K562 (cell line): ENCODE results near the gene ACER3. TPM values are rescaled to one million over a fixed set of nuclear protein-coding genes. Genes with fewer than 3 reads are reported as not detected.

ENCODE experiments used
- ATAC-seq: fragments of 200-7000 bp; cut with Tn5 transposase; 3 replicates; pipeline ENCODE4 v1.9.1; 2020; ENCODE audit warnings: moderate library complexity
- BruUV-seq: library from RNA; stranded (reverse); fragments of 400-500 nt; replicated peaks from 2 replicates; lab custom pipeline; 2021; lab: Mats Ljungman, UMichigan
- CTCF ChIA-PET: fragments of 300-600 bp; formaldehyde crosslinking; extraction: SDS; loops from one replicate; lab custom pipeline; 2021; ENCODE audit warnings: low intra/inter-chr PET ratio; lab: Yijun Ruan, JAX
- POLR2A ChIA-PET: fragments of 300-600, 350-650 bp; sonication (Branson Sonifier 250); formaldehyde crosslinking; extraction: SDS; loops from one replicate; lab custom pipeline; 2021; ENCODE audit warnings: antibody characterized with exemption, inconsistent platforms; lab: Yijun Ruan, JAX
- DNase-seq, 4 experiments: peaks; one replicate each; pipeline versions ENCODE4 v3.0.0 to v3.0.0-alpha.2; 2011 to 2018; ENCODE audit warnings: low spot score in 3 of 4, mixed read lengths in 3 of 4; ENCODE audit errors: extremely low read depth in 1 of 4
- FAIRE-seq: peaks from 2 replicates; lab custom pipeline; 2011; peaks lifted over from hg19 to GRCh38; lab: Jason Lieb, UNC
- H2AFZ ChIP-seq: 2 replicates; pipeline ENCODE4 v1.6.0; 2011; ENCODE audit warnings: low read depth, low read length, control low read depth, inconsistent platforms
- H3K27ac ChIP-seq: fragments of 200-600 bp; 3 replicates; pipeline ENCODE4 v1.8.0; 2011; ENCODE audit warnings: low read depth, mild to moderate bottlenecking, control low read depth, inconsistent platforms, low read length, moderate library complexity, mixed read lengths; ENCODE audit errors: extremely low read depth
- H3K27me3 ChIP-seq, 2 experiments: fragments of 300-600 bp in 1 of 2; 2 replicates in 1 of 2; 3 replicates in 1 of 2; pipeline versions ENCODE4 v1.6.0 to v1.8.0; 2011; ENCODE audit warnings: inconsistent platforms in 2 of 2, low read length in 2 of 2, mild to moderate bottlenecking in 1 of 2, mixed read lengths in 1 of 2, moderate library complexity in 1 of 2; ENCODE audit not compliant: control insufficient read depth in 2 of 2, insufficient read depth in 2 of 2
- H3K36me3 ChIP-seq: fragments of 300-600 bp; 3 replicates; pipeline ENCODE4 v1.8.0; 2011; ENCODE audit warnings: mild to moderate bottlenecking, low read length, inconsistent platforms; ENCODE audit not compliant: control insufficient read depth, insufficient read depth
- H3K4me1 ChIP-seq, 2 experiments: fragments of 200-600 bp in 1 of 2; replicated peaks in 1 of 2; 2 replicates in 1 of 2; 3 replicates in 1 of 2; pipeline versions ENCODE4 v1.5.1 to v1.8.0; 2011; ENCODE audit warnings: inconsistent platforms in 2 of 2, low read length in 2 of 2, mild to moderate bottlenecking in 1 of 2, mixed read lengths in 1 of 2, moderate library complexity in 1 of 2; ENCODE audit not compliant: control insufficient read depth in 2 of 2, insufficient read depth in 2 of 2
- H3K4me2 ChIP-seq: 2 replicates; pipeline ENCODE4 v1.6.1; 2011; ENCODE audit warnings: low read length, control low read depth, inconsistent platforms, mixed read lengths; ENCODE audit not compliant: insufficient read depth
- H3K4me3 ChIP-seq: fragments of 200-600 bp; sonication (generic), shearing (Covaris generic); 2 replicates; pipeline ENCODE4 v1.5.1; 2016; ENCODE audit warnings: control low read depth, inconsistent platforms
- H3K79me2 ChIP-seq: fragments of 200-600 bp; 3 replicates; pipeline ENCODE4 v1.8.0; 2011; ENCODE audit warnings: low read length, inconsistent platforms; ENCODE audit not compliant: control insufficient read depth, insufficient read depth
- H3K9ac ChIP-seq, 2 experiments: 2 replicates each; pipeline versions ENCODE4 v1.6.0 to v1.6.1; 2011; ENCODE audit warnings: low read depth in 2 of 2, low read length in 2 of 2, control low read depth in 1 of 2, inconsistent platforms in 1 of 2, mild to moderate bottlenecking in 1 of 2, mixed read lengths in 1 of 2; ENCODE audit not compliant: insufficient read depth in 1 of 2
- H3K9me1 ChIP-seq: one replicate; pipeline ENCODE4 v1.6.0; 2011; ENCODE audit warnings: inconsistent platforms, mild to moderate bottlenecking, low read length, moderate library complexity; ENCODE audit not compliant: control insufficient read depth, insufficient read depth
- H3K9me3 ChIP-seq: replicated peaks from 2 replicates; pipeline ENCODE4 v1.5.1; 2011; ENCODE audit warnings: low read depth, low read length, inconsistent platforms; ENCODE audit not compliant: control insufficient read depth, insufficient read depth
- H4K20me1 ChIP-seq: replicated peaks from 2 replicates; pipeline ENCODE4 v1.6.1; 2011; ENCODE audit warnings: low read length, inconsistent platforms, mixed read lengths; ENCODE audit not compliant: control insufficient read depth, insufficient read depth
- CEBPB ChIP-seq: fragments of 450-650 bp; IDR thresholded peaks from 2 replicates; pipeline ENCODE4 v1.6.1; 2016; ENCODE audit warnings: missing genetic modification characterization, missing compliant biosample characterization
- KDM1A ChIP-seq, 2 experiments: fragments of 450-650 bp; IDR thresholded peaks; 2 replicates each; pipeline ENCODE4 v1.6.1; 2016; ENCODE audit warnings: mild to moderate bottlenecking in 2 of 2
- SMARCC2 ChIP-seq: fragments of 450-650 bp; IDR thresholded peaks from 2 replicates; pipeline ENCODE4 v1.6.1; 2017; ENCODE audit warnings: antibody characterized with exemption, moderate library complexity, mild to moderate bottlenecking, low read depth
- ZEB2 ChIP-seq: fragments of 450-650 bp; IDR thresholded peaks from 2 replicates; pipeline ENCODE4 v1.6.1; 2016
- ZNF561 ChIP-seq: fragments of 450-650 bp; formaldehyde crosslinking; conservative IDR thresholded peaks from 2 replicates; pipeline ENCODE4 v1.4.0; 2020; ENCODE audit warnings: mild to moderate bottlenecking, moderate library complexity
- WGBS: fragments of 100-300 bp; shearing (Covaris generic); methylation state at CpG from one replicate; pipeline ENCODE4 v1.1.6; 2016; ENCODE audit warnings: low coverage, mixed read lengths; ENCODE audit not compliant: insufficient coverage; ENCODE audit errors: missing lambda C conversion rate; 5-methylcytosine and 5-hydroxymethylcytosine counted together
- in situ Hi-C: fragments of 300-500 bp; cut with MboI; formaldehyde crosslinking; loops from 4 replicates; pipeline ENCODE4 v1.15.0; 2018; ENCODE audit warnings: inconsistent platforms, mixed read lengths
- intact Hi-C: fragments of 100-400 bp; cut with micrococcal nuclease; formaldehyde crosslinking; loops from 2 replicates; pipeline ENCODE4 v1.14.2; 2022
- polyA plus RNA-seq, 8 experiments: library from polyadenylated mRNA; depleted of rRNA in 4 of 8; stranded (reverse) in 5 of 8; unstranded in 3 of 8; fragments of >200 nt; fragmentation: Nextera tagmentation in 2 of 8; fragmentation: Illumina TruSeq in 1 of 8; extraction: Ambion mirVana in 2 of 8; extraction: Trizol in 1 of 8; gene quantifications; 2 replicates each; pipeline versions ENCODE4 v1.2.1 to v1.2.3, GENCODE V29; 2011 to 2014; ENCODE audit warnings: inconsistent platforms in 1 of 8, missing spikeins in 1 of 8
- total RNA-seq, 7 experiments: library from RNA; depleted of rRNA in 6 of 7; stranded (reverse); fragments of >200 nt in 6 of 7; fragmentation: Illumina TruSeq in 2 of 7; extraction: Trizol in 2 of 7; gene quantifications; 2 replicates each; pipeline versions ENCODE4 v1.2.1 to v1.2.3, GENCODE V29; 2011 to 2021; ENCODE audit warnings: low replicate concordance in 1 of 7
- TF ChIP-seq, protein P1 (sequence below), 2 experiments: IDR thresholded peaks in 1 of 2; conservative IDR thresholded peaks in 1 of 2; 2 replicates each; pipeline ENCODE4 v1.6.1; 2016; ENCODE audit warnings: low read depth in 2 of 2, mild to moderate bottlenecking in 1 of 2, missing compliant biosample characterization in 1 of 2, missing genetic modification characterization in 1 of 2, moderate library complexity in 1 of 2

The ACER3 gene
- total and polyA plus RNA-seq, 9 of the 15 experiments (the other 6 are each of a cell fraction or from before 2014, with no cell fraction given) = 2.0 to 23.8 (median 9.5) TPM

DNA sequence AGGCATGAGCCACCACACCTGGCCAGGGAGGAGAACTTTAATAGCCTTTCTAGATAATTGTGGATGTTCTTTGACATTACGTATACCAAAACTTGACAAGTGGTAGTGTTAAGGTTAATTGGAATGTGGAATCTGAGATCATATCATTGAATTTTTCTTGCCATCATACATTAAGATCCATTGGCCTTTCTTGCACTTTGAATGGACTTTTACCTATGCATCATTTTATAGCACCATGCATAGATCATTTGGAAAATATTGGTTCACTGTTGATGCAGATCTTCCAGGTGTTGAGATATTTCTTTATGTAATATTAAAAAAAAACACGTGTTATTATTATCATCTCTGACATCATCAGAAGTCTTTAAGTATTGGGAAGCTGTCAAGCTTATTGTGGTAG, 36.5 kb downstream of the ACER3 start:
- POLR2A ChIA-PET = interaction anchor here (1.1 to 1.2 kb wide), 2 partner anchors 9 to 29 kb away, joined by 3 to 4 read pairs; no protein-coding TSS in a partner anchor
- no peaks in the 10 kb centered on the region for H4K20me1 ChIP-seq
- WGBS = 57% methylated on average over 2 of the region's 2 CpGs
- CTCF ChIA-PET = no interaction called here
- H3K4me3 ChIP-seq = no peak overlapping the region
- H3K9me3 ChIP-seq = no peaks in the 10 kb centered on the region
- BruUV-seq = no TSS peak
- no peaks in the 10 kb centered on the region for H3K9me1 ChIP-seq
- no peaks in the 10 kb centered on the region for H3K27me3 ChIP-seq
- H3K79me2 ChIP-seq = no peaks in the 10 kb centered on the region
- no peak overlapping the region for H3K9ac ChIP-seq
- in situ Hi-C loops = no loop called here
- DNase-seq = no peak
- no peak overlapping the region for H3K27ac ChIP-seq
- TF ChIP-seq ZNF561 (CRISPR knock-in tag) (no peak), KDM1A (IDR thresholded peaks at IDR 0.05) (0 out of 4 replicates have a peak, but pooled peaks of 1 of the 2 experiments have one; percentile 0)
- no peak for FAIRE-seq
- peaks cover 0 to 10% of the 10 kb centered on the region in 2 experiments; a peak in 2 of 5 replicates for H3K4me1 ChIP-seq
- intact Hi-C loops = no loop called here
- no peak for ATAC-seq
- no peak overlapping the region for H3K4me2 ChIP-seq
- no peaks in the 10 kb centered on the region for H3K36me3 ChIP-seq
- no peak overlapping the region for H2AFZ ChIP-seq

DNA sequence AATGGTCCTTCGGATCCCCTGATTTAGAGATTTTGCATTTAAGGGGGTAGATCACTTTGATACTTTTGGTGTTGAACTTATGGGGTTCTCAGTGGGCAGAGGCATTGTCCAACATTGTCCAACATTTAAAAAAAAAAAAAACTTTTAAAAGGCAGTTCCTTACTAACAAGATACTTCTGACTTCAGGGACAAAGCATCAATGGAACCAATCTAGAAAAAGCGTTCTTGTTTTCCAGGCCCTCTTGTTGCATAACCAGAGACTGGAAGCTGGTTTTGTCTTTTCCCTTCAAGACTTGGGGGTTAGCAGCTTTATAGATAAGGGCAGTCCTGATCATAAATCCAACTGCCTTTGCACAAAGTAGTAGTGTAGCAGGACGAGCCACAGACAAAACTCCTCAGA, 40.4 kb downstream of the ACER3 start:
- Histone ChIP-seq H3K27me3 (no peaks in the 10 kb centered on the region), H2AFZ (no peak overlapping the region), H3K9me3 (peaks cover 3% of the 10 kb centered on the region; the same call in 1 of the 2 replicates), H3K79me2 (no peaks in the 10 kb centered on the region), H3K36me3 (no peaks in the 10 kb centered on the region; the same call in 2 of the 3 replicates), H3K27ac (no peak overlapping the region), H3K4me2 (peak overlapping the region; percentile 22), H3K9me1 (no peaks in the 10 kb centered on the region), H3K9ac (no peak overlapping the region), H3K4me1 (peaks cover 0 to 16% of the 10 kb centered on the region in 2 experiments; a peak in 3 of 5 replicates), H4K20me1 (no peaks in the 10 kb centered on the region), H3K4me3 (no peak overlapping the region)
- intact Hi-C loops (no loop called here), in situ Hi-C loops (no loop called here)
- ATAC-seq (no peak), FAIRE-seq (peak; percentile 35), DNase-seq (no peak)
- ChIA-PET CTCF (no interaction called here), POLR2A (interaction anchor here (0.6 to 1.2 kb wide), 4 partner anchors 9 to 120 kb away, joined by 4 read pairs; no protein-coding TSS in a partner anchor)
- TF ChIP-seq CEBPB (tag) (peak; percentile 35; the same call in 1 of the 2 replicates), ZEB2 (no peak), SMARCC2 (no peak)
- TF ChIP-seq, protein P1, sequence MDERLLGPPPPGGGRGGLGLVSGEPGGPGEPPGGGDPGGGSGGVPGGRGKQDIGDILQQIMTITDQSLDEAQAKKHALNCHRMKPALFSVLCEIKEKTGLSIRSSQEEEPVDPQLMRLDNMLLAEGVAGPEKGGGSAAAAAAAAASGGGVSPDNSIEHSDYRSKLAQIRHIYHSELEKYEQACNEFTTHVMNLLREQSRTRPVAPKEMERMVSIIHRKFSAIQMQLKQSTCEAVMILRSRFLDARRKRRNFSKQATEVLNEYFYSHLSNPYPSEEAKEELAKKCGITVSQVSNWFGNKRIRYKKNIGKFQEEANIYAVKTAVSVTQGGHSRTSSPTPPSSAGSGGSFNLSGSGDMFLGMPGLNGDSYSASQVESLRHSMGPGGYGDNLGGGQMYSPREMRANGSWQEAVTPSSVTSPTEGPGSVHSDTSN (CRISPR knock-in tag; IDR thresholded peaks at IDR 0.05; ENCODE audit: low read depth) = no peak
- TF ChIP-seq, protein P1 (tag; conservative IDR thresholded peaks at IDR 0.05; ENCODE audit: low read depth) = 0 out of 2 replicates have a peak, but pooled peaks have one; percentile 32
- 46% methylated on average over 3 of the region's 3 CpGs for WGBS
- BruUV-seq = no TSS peak
